ENCODE data around the gene AIG1.
"Not testable (repeated sequence)": the region's sequence is repeated elsewhere in the genome, so short reads cannot be mapped to it uniquely, and the experiment has no call there.

AIG1 gene

GRCh38 chr6:143283887-143284645 is 223.4 kb downstream of the AIG1 start:
- no peak for DNase-seq

GRCh38 chr6:143286251-143286795 is 225.6 kb downstream of the AIG1 start:
- no peak for DNase-seq

GRCh38 chr6:143288923-143289322 is 228.2 kb downstream of the AIG1 start:
- DNase-seq, result no peak

- DNase-seq, result no peak
These were observed 229.5 kb downstream of the AIG1 start for GRCh38 chr6:143290206-143290605.

- DNase-seq, result no peak
These were observed 232.8 kb downstream of the AIG1 start for GRCh38 chr6:143293523-143293922.

GRCh38 chr6:143294265-143294860 is 233.7 kb downstream of the AIG1 start:
- DNase-seq, result no peak

GRCh38 chr6:143295932-143296331 is 235.2 kb downstream of the AIG1 start:
- no peak for DNase-seq

GRCh38 chr6:143298071-143298470 is 237.4 kb downstream of the AIG1 start:
- no peak for DNase-seq

- peak in 1 of 5 experiments; percentile 62 for DNase-seq
These were observed 238.8 kb downstream of the AIG1 start for GRCh38 chr6:143299253-143300166.

- DNase-seq, result no peak
These were observed 240.5 kb downstream of the AIG1 start for GRCh38 chr6:143301188-143301587.

GRCh38 chr6:143307760-143308159 is 247.1 kb downstream of the AIG1 start:
- DNase-seq, result not testable (repeated sequence)

GRCh38 chr6:143313163-143313562 is 252.5 kb downstream of the AIG1 start:
- DNase-seq, result no peak

- no peak for DNase-seq
These were observed 260.9 kb downstream of the AIG1 start for GRCh38 chr6:143321491-143322086.

GRCh38 chr6:143322386-143322785 is 261.7 kb downstream of the AIG1 start:
- no peak for DNase-seq

- DNase-seq, result no peak
These were observed 263.2 kb downstream of the AIG1 start for GRCh38 chr6:143323729-143324470.

GRCh38 chr6:143325379-143326140 is 264.9 kb downstream of the AIG1 start:
- DNase-seq, result no peak

GRCh38 chr6:143328876-143329275 is 268.2 kb downstream of the AIG1 start:
- DNase-seq, result no peak

- DNase-seq, result no peak
These were observed 268.6 kb downstream of the AIG1 start for GRCh38 chr6:143329323-143329722.

GRCh38 chr6:143331362-143331761 is 270.7 kb downstream of the AIG1 start:
- DNase-seq, result no peak

- no peak for DNase-seq
These were observed 271.6 kb downstream of the AIG1 start for GRCh38 chr6:143332153-143332845.

- DNase-seq, result no peak
These were observed 272.4 kb downstream of the AIG1 start for GRCh38 chr6:143333081-143333480.

All from T-helper 2 cell (primary cell).